NCI-H1105 treated with DMSO at 0.1 percent for 48 hours (cell line): ENCODE data around the gene CHM.
"Not testable (repeated sequence)": the region's sequence is repeated elsewhere in the genome, so short reads cannot be mapped to it uniquely, and the experiment has no call there.

Source experiments
- DNase-seq: peaks from one replicate; lab custom pipeline; 2025; lab: John Stamatoyannopoulos, UW

CHM gene

GRCh38 chrX:85996555-85996954 is 50.8 kb downstream of the CHM start:
- no peak for DNase-seq

GRCh38 chrX:85995641-85996040 is 51.7 kb downstream of the CHM start:
- no peak for DNase-seq

GRCh38 chrX:85994797-85995196 is 52.6 kb downstream of the CHM start:
- no peak for DNase-seq

- DNase-seq = no peak
Measured at GRCh38 chrX:85994228-85994627, 53.1 kb downstream of the CHM start.

GRCh38 chrX:85993539-85994197 is 53.7 kb downstream of the CHM start:
- no peak for DNase-seq

- DNase-seq = no peak
Measured at GRCh38 chrX:85992811-85993229, 54.5 kb downstream of the CHM start.

GRCh38 chrX:85988353-85988752 is 59.0 kb downstream of the CHM start:
- DNase-seq = no peak

GRCh38 chrX:85980286-85980685 is 67.1 kb downstream of the CHM start:
- no peak for DNase-seq

- DNase-seq = no peak
Measured at GRCh38 chrX:85977218-85977617, 70.1 kb downstream of the CHM start.

GRCh38 chrX:85972351-85972750 is 75.0 kb downstream of the CHM start:
- not testable (repeated sequence) for DNase-seq

- DNase-seq = no peak
Measured at GRCh38 chrX:85964744-85965143, 82.6 kb downstream of the CHM start.

- no peak for DNase-seq
Measured at GRCh38 chrX:85963736-85964135, 83.6 kb downstream of the CHM start.

- no peak for DNase-seq
Measured at GRCh38 chrX:85955510-85955909, 91.8 kb downstream of the CHM start.

GRCh38 chrX:85944751-85945150 is 102.6 kb downstream of the CHM start:
- DNase-seq = not testable (repeated sequence)

- no peak for DNase-seq
Measured at GRCh38 chrX:85941275-85941674, 106.1 kb downstream of the CHM start.

- not testable (repeated sequence) for DNase-seq
Measured at GRCh38 chrX:85939942-85940341, 107.4 kb downstream of the CHM start.

GRCh38 chrX:85934399-85934798 is 113.0 kb downstream of the CHM start:
- DNase-seq = not testable (repeated sequence)

GRCh38 chrX:85930099-85930498 is 117.3 kb downstream of the CHM start:
- DNase-seq = no peak

- DNase-seq = no peak
Measured at GRCh38 chrX:85928606-85929005, 118.8 kb downstream of the CHM start.

GRCh38 chrX:85927740-85928139 is 119.6 kb downstream of the CHM start:
- DNase-seq = no peak

GRCh38 chrX:85922821-85923220 is 124.5 kb downstream of the CHM start:
- no peak for DNase-seq

- not testable (repeated sequence) for DNase-seq
Measured at GRCh38 chrX:85916656-85917280, 130.6 kb downstream of the CHM start.

- no peak for DNase-seq
Measured at GRCh38 chrX:85914431-85914830, 132.9 kb downstream of the CHM start.

GRCh38 chrX:85907316-85907715 is 140.0 kb downstream of the CHM start:
- no peak for DNase-seq
